Muscle of leg (tissue), 11 donors: Measurements from ENCODE around the gene TCTA. TPM values are rescaled to one million over a fixed set of nuclear protein-coding genes. Genes with fewer than 3 reads are reported as not detected.
A peak's percentile ranks its signal among the peaks of the same experiment; 100 is the strongest.

Source experiments
- DNase-seq: peaks from one replicate; pipeline ENCODE4 v3.0.0; 2013
- H3K27ac ChIP-seq: one replicate; pipeline ENCODE4 v1.5.1; 2013; ENCODE audit warnings: mild to moderate bottlenecking, low read length, control low read depth
- H3K27me3 ChIP-seq: one replicate; pipeline ENCODE4 v1.6.1; 2013; ENCODE audit warnings: low read length; ENCODE audit not compliant: control insufficient read depth, insufficient read depth
- H3K36me3 ChIP-seq: one replicate; pipeline ENCODE4 v1.6.1; 2013; ENCODE audit warnings: low read length; ENCODE audit not compliant: control insufficient read depth, insufficient read depth
- H3K4me1 ChIP-seq: one replicate; pipeline ENCODE4 v1.6.1; 2013; ENCODE audit warnings: low read length; ENCODE audit not compliant: control insufficient read depth, insufficient read depth
- H3K4me3 ChIP-seq: one replicate; pipeline ENCODE4 v1.5.1; 2013; ENCODE audit warnings: low read length, control low read depth
- H3K9me3 ChIP-seq: replicated peaks from 2 replicates; pipeline ENCODE4 v1.6.1; 2013; ENCODE audit warnings: low read depth, low read length; ENCODE audit not compliant: control insufficient read depth
- WGBS: methylation state at CpG from one replicate; pipeline ENCODE4 v1.1.5; 2013; ENCODE audit warnings: missing lambda C conversion rate; ENCODE audit not compliant: insufficient coverage; 5-methylcytosine and 5-hydroxymethylcytosine counted together
- polyA plus RNA-seq, 8 donors: library from polyadenylated mRNA; unstranded; fragments of 120-200 nt; gene quantifications; one replicate each; pipeline versions ENCODE4 v1.2.1 to v1.2.3, GENCODE V29; 2013; ENCODE audit warnings: inconsistent platforms in 1 of 8, low replicate concordance in 1 of 8; ENCODE audit not compliant: insufficient read length in 8 of 8, insufficient read depth in 1 of 8
- total RNA-seq: library from RNA; stranded (reverse); fragments of 120-200 nt; gene quantifications from one replicate; pipeline ENCODE4 v1.2.4, GENCODE V29; 2013

Gene TCTA
- total and polyA plus RNA-seq, 9 donors: 13.3 to 19.7 (median 16.3) TPM

- Histone ChIP-seq H3K36me3 (peaks cover 8% of the 10 kb centered on the region), H3K9me3 (no peaks in the 10 kb centered on the region), H3K4me3 (no peak overlapping the region), H3K27me3 (no peaks in the 10 kb centered on the region), H3K27ac (peak overlapping the region; percentile 3), H3K4me1 (peaks cover 23% of the 10 kb centered on the region)
- no peak for DNase-seq
- WGBS: no CpG with 5 or more reads among the region's 17 CpGs
Observed at GRCh38 chr3:49406571-49407565, 5.4 kb upstream of the TCTA start.

- Histone ChIP-seq H3K36me3 (peaks cover 14% of the 10 kb centered on the region), H3K4me1 (peaks cover 34% of the 10 kb centered on the region), H3K27me3 (no peaks in the 10 kb centered on the region), H3K27ac (no peak overlapping the region), H3K9me3 (no peaks in the 10 kb centered on the region), H3K4me3 (peak overlapping the region; percentile 80)
- no peak for DNase-seq
- WGBS: no CpG with 5 or more reads among the region's 4 CpGs
Observed at GRCh38 chr3:49410066-49410845, 2.0 kb upstream of the TCTA start.

GRCh38 chr3:49410846-49411534, 1.2 kb upstream of the TCTA start:
- H3K27me3 ChIP-seq: no peaks in the 10 kb centered on the region
- peak overlapping the region; percentile 80 for H3K4me3 ChIP-seq
- 0% methylated on average over 21 of the region's 33 CpGs for WGBS
- no peak for DNase-seq
- H3K36me3 ChIP-seq: peaks cover 21% of the 10 kb centered on the region
- H3K4me1 ChIP-seq: peaks cover 36% of the 10 kb centered on the region
- peak overlapping the region; percentile 96 for H3K27ac ChIP-seq
- H3K9me3 ChIP-seq: no peaks in the 10 kb centered on the region

GRCh38 chr3:49411535-49411967, 672 bp upstream of the TCTA start:
- Histone ChIP-seq H3K9me3 (no peaks in the 10 kb centered on the region), H3K4me1 (peaks cover 38% of the 10 kb centered on the region), H3K27ac (peak overlapping the region; percentile 96), H3K36me3 (peaks cover 24% of the 10 kb centered on the region), H3K27me3 (no peaks in the 10 kb centered on the region), H3K4me3 (peak overlapping the region; percentile 80)
- peak; percentile 65 for DNase-seq
- under 1% methylated on average over 59 of the region's 59 CpGs for WGBS

- Histone ChIP-seq H3K27me3 (no peaks in the 10 kb centered on the region), H3K27ac (peak overlapping the region; percentile 92), H3K4me1 (peaks cover 47% of the 10 kb centered on the region), H3K4me3 (peak overlapping the region; percentile 95), H3K36me3 (peaks cover 36% of the 10 kb centered on the region), H3K9me3 (no peaks in the 10 kb centered on the region)
- DNase-seq: no peak
- 9% methylated on average over 11 of the region's 16 CpGs for WGBS
Observed at GRCh38 chr3:49412632-49413337, 562 bp downstream of the TCTA start.

- Histone ChIP-seq H3K27me3 (no peaks in the 10 kb centered on the region), H3K36me3 (peaks cover 38% of the 10 kb centered on the region), H3K27ac (peak overlapping the region; percentile 92), H3K4me1 (peaks cover 46% of the 10 kb centered on the region), H3K9me3 (no peaks in the 10 kb centered on the region), H3K4me3 (peak overlapping the region; percentile 95)
- DNase-seq: no peak
- 86% methylated on average over 5 of the region's 6 CpGs for WGBS
Observed at GRCh38 chr3:49413338-49413734, 1.1 kb downstream of the TCTA start.

- Histone ChIP-seq H3K36me3 (peaks cover 48% of the 10 kb centered on the region), H3K4me1 (peaks cover 40% of the 10 kb centered on the region), H3K4me3 (no peak overlapping the region), H3K27ac (no peak overlapping the region), H3K27me3 (no peaks in the 10 kb centered on the region), H3K9me3 (no peaks in the 10 kb centered on the region)
- no peak for DNase-seq
- no CpG with 5 or more reads among the region's 2 CpGs for WGBS
Observed at GRCh38 chr3:49414753-49415152, 2.5 kb downstream of the TCTA start.

- Histone ChIP-seq H3K4me3 (no peak overlapping the region), H3K4me1 (peaks cover 36% of the 10 kb centered on the region), H3K27me3 (no peaks in the 10 kb centered on the region), H3K9me3 (no peaks in the 10 kb centered on the region), H3K36me3 (peaks cover 57% of the 10 kb centered on the region), H3K27ac (peak overlapping the region; percentile 66)
- 10% methylated on average over 3 of the region's 4 CpGs for WGBS
- peak; percentile 49 for DNase-seq
Observed at GRCh38 chr3:49415931-49416601, 3.8 kb downstream of the TCTA start.

GRCh38 chr3:49416867-49417266, 4.6 kb downstream of the TCTA start:
- no peak for DNase-seq
- Histone ChIP-seq H3K27me3 (no peaks in the 10 kb centered on the region), H3K4me1 (peaks cover 37% of the 10 kb centered on the region), H3K9me3 (no peaks in the 10 kb centered on the region), H3K36me3 (peaks cover 57% of the 10 kb centered on the region), H3K4me3 (no peak overlapping the region), H3K27ac (peak overlapping the region; percentile 20)
- WGBS: 100% methylated on average over 1 of the region's 2 CpGs
